Skin epidermis (tissue), 12 donors: ENCODE measurements around the gene TMEM53.
A peak's percentile ranks its signal among the peaks of the same experiment; 100 is the strongest.

Source experiments
- H3K27ac ChIP-seq, 21 experiments: fragments of 200-600 bp; sonication (generic) in 11 of 21; one replicate each; pipeline ENCODE4 v1.5.0; 2020; ENCODE audit warnings: mild to moderate bottlenecking in 3 of 21, inconsistent platforms in 2 of 21, moderate library complexity in 2 of 21
- H3K4me3 ChIP-seq, 7 experiments: fragments of 200-600 bp; sonication (generic) in 2 of 7; one replicate each; pipeline ENCODE4 v1.5.0; 2020; ENCODE audit warnings: inconsistent platforms in 2 of 7, mild to moderate bottlenecking in 2 of 7, moderate library complexity in 1 of 7

TMEM53 gene

DNA sequence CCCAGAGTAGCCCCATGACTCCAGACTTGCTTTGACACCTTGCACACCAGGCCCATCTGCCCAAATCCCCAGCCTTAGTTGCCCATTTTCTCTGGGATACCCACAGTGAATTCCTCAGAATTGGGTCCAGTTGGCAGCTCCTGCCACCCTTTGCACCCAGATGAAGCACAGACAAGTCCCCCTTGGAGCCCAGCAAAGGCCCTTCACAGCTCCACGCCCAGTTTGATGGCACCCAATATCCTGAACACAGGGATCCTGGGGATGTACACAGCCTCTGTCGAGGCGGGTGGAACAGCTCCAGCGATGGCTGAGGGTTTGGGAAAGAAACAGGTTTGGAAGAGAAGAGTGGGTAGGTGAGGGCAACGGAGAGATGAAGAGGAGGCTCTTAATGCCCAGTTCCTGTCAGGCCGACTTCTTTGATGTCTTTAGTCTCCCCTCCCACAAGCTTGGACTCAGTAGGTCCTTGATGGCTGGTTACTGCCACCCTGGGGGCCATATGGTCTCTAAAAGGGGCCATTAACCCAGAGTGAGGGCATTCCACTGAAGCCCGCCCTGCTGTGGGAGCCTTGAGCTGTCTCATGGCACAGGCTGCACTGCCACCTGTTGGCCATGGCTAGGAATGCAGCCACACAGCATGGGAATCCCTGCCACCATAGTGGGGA lies 21.7 kb downstream of the TMEM53 start:
- H3K4me3 ChIP-seq, result no peak overlapping the region
- peak overlapping the region in 1 of 21 experiments; percentile 23 for H3K27ac ChIP-seq

DNA sequence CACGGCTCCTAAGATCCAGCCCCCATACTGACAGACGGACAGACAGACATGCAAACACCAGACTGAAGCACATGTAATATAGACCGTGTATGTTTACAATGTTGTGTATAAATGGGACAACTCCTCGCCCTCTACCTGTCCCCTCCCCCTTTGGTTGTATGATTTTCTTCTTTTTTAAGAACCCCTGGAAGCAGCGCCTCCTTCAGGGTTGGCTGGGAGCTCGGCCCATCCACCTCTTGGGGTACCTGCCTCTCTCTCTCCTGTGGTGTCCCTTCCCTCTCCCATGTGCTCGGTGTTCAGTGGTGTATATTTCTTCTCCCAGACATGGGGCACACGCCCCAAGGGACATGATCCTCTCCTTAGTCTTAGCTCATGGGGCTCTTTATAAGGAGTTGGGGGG lies 23.2 kb downstream of the TMEM53 start:
- H3K27ac ChIP-seq, result no peak overlapping the region
- H3K4me3 ChIP-seq, result no peak overlapping the region

DNA sequence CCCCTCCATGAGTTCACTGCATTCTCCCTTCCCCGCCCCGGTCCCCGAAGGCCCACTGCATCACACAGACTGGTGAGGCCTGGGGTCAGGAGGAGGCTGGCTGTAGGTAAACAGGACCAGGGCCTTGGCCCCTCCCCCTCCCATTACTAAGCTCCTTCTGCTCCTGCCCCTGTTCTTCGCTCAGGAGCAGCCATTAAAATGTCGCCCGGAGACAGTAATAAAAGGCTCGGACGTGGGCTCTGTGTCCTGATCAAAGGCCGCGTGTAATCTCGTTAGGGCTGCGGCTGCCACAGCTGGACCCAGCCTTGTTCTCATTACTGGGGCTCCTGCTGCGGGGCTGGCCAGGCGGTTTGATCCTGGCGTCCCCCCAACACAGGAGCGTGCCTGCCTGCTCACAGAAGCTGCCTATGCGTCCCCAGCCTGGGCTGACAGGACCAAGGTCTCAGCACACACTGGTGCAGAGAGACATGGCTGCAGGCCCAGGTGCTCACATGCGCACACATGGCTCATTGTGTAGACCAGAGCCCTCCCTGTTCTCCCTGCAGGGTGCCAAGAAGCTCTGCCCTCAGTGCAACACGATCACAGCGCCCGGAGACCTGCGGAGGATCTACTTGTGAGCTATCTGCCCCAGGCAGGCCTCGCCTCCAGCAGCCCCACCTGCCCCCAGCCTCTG lies 24.0 kb downstream of the TMEM53 start:
- Histone ChIP-seq H3K27ac (no peak overlapping the region), H3K4me3 (no peak overlapping the region)

DNA sequence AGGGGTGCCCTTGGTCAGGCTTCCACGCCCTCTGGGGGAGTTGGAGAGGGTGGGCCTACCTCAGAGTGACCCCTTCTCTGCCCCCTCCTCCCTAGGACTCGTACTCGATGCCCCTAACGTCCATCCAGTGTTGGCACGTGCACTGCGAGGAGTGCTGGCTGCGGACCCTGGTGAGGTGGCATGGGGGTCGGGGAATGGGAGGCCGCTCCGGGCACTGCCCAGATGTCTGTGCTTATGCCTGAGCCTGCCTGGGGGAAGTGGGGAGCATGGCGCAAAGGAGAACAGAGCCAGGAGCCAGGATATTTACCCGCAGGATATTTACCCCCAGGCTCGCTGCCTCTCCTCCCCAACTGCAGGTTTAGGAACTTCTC lies 24.5 kb downstream of the TMEM53 start:
- H3K27ac ChIP-seq, result no peak overlapping the region
- H3K4me3 ChIP-seq, result no peak overlapping the region

DNA sequence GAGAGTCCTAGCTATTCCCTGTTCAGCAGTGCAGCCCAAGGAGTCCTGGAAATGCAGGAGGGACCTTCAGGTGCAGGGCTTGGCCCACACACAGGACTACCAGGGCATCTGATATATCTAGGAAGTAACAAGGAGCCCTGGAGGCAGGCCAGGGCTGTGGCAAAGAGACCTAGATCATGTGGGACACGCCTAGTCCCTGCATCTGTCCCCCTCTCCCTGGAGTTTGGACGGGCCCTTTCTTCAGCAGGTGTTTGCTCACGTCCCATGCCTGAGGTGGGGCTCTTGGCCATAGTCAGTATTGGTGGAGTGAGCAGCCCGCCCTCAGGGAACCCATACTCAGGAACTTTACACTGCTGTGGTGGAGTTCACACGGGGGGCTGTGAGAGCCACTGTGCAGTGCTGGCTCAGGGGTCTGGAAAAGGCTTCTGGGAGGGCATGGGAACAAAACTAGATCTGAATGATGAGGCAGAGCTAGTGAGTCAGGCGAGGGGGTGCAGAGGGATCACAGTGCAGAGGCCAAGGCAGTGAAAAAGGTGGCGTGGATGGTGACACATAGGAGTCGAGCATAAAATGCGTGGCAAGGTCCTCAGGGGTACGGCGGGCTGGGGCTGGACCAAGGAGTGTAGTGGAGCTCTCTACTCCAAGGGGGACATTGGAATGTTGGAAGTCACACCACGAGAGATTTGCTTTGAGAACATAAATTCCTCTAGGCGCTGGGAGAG lies 25.6 kb downstream of the TMEM53 start:
- Histone ChIP-seq H3K27ac (no peak overlapping the region), H3K4me3 (no peak overlapping the region)

DNA sequence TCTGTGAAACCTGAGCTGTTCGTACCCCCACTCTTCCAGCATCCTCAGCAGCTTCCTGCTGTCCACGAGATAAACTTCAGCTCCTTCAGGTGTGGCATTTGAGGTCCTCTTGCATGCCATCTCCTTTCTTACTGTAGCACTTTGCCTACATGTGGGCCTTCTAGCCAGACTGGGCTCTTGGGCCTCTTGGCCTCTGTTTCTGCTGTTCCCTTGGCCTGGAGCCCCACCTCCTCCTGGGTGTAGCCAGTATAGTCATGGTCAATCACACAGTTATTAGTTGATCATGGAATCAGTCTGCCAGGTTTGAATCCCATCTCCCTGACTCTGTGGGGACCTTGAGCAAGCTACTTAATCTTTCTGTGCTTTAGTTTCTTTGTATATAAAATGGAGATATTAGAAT lies 26.4 kb downstream of the TMEM53 start:
- no peak overlapping the region for H3K4me3 ChIP-seq
- H3K27ac ChIP-seq, result no peak overlapping the region

DNA sequence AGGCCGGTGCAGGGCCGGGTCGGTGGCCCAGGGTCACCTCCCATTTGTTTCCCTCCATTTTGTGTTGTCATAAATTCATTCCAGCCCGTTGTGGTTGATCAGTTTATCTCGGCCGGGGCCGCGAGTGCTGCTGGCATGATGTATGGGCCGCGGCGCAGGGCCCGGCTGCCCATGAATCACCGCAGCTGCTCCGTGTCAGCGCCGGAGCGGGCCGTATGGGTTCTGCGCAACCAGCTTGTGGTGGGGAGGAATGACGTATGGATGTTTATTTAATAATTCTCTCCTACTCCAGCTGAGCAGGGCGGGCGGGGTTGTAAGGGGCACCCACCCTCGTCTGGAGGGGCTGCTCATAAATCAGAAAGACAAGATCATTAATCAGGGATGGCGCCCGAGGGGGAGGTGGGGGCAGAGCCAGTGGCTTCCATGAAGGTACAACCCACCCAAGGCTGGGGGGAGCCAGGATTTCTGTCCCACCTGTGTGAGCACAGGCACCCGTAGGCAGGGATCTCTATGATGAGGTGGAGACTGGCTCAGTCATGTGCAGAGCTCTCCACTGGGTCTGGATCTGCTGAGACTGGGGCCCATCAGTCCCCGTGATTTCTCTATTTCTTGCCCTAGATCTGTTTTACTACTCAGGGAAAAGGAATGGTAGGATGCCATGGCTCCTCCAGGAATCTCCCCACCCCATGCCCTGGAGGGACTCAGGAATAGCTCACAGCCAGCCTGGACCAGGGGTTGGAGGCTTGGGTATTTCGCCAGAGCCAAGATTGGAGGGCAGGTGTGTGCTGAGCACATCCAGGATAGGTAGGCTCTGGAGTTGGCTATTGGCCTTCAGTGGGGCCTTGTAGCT lies 27.8 kb downstream of the TMEM53 start:
- peak overlapping the region in 4 of 21 experiments; percentile 4 to 43 (median 24) for H3K27ac ChIP-seq
- no peak overlapping the region for H3K4me3 ChIP-seq

DNA sequence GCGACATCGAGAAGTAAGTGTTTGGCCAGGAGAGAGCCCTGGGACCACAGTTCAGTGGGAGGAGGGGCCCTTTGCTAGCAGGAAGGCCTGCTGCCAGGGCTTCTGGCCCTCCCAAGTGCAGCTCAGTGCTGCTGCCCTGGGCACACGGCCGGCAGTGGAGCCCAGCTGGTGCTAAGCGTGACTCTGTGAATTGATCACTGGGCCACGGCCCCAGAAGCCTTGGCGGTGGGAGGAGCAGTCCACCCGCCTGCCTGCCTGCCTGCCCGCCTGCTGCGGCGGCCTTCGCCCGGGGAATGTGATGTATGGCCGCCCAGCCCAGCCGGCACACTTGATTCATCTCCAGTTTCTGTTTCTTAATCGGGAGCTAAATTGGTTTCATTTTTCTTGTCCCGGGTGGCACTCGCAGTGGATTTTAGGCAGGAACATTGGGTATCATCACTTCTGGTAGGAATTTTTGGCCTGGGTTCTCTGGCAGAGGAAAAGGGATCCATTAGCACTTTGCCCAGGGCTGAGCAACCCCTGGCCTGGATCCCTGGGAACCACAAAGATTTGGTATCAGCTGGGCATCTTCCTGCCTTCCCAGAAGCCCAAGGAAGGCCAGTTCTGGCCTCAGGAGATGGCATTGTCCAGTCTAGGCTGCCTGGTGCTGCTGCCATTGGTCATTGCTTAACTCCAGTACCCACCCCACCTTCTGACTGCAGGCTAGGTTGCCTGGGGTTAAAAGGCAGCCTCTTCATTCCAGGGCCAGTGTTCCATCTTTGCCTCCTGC lies 28.6 kb downstream of the TMEM53 start:
- Histone ChIP-seq H3K27ac (peak overlapping the region in 8 of 21 experiments; percentile 4 to 43 (median 21)), H3K4me3 (no peak overlapping the region)

DNA sequence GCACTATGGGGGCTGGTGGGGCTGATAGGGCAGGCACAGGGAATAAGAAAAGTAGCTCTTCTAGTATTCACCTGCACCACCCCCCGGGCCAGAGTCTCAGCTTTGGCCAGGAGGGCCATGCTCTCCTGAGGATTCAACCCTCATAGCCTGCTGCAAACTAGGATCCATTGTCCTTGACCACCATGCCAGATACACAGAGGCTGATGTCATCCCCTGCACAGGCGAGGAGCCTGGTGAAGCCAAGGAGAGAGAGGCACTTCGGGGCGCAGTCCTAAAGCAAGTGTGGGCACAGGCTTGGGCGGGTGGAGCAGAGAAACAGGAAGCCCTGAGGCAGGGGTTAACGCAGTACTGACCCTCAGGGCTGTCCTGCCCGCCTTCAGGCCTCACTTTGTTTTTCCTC lies 29.5 kb downstream of the TMEM53 start:
- Histone ChIP-seq H3K27ac (peak overlapping the region in 2 of 21 experiments; percentile 4 to 21), H3K4me3 (no peak overlapping the region)

DNA sequence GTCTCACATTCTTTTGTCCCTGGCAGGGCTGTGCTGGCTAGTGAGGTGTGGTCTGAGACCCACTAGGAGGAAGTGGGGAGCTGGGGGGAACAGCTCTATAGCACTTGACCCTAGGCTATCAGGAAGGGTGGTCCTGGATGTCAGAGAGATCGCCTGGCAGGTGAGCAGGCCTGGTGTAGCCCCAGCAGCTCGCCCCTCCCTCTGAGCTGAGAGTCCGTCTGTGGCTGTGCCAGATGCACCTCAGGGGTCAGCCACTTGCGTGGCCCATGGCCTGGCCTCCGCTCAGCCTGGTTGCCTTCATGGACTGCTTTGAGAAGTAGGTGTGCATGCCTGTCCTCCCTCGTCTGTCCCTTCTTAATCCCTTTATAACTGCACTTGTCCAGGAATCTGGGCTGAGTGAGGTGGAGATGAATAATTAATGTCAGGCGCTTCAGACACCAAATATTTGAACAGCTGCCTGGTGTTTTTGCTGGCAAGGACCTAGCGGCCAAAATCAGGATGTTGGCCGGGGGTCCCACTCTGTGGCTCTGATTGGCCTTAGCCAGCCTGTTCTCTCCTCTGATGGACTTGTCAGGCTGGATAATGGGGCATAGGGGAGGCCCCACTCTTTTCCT lies 30.5 kb downstream of the TMEM53 start:
- no peak overlapping the region for H3K4me3 ChIP-seq
- peak overlapping the region in 1 of 21 experiments; percentile 25 for H3K27ac ChIP-seq

DNA sequence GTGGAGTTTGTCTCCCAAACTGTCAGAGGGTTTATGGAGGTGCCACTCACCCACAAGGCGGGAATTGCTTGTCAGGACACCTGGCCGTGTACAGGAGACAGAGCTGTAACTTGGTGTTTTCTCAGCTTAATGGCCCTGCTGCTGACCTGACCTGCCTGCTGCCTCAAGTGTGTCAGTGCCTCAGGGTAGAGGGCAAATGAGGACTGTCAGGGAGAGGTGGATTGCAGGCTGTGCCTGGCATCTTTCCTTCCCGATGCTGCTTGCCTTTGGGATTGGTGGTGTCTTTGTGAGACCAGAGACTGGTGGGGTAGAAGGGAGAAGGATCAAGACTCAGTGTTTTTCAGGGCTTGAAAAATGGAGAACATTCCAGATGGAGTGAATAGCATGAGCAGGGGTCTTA lies 31.4 kb downstream of the TMEM53 start:
- no peak overlapping the region for H3K27ac ChIP-seq
- no peak overlapping the region for H3K4me3 ChIP-seq

DNA sequence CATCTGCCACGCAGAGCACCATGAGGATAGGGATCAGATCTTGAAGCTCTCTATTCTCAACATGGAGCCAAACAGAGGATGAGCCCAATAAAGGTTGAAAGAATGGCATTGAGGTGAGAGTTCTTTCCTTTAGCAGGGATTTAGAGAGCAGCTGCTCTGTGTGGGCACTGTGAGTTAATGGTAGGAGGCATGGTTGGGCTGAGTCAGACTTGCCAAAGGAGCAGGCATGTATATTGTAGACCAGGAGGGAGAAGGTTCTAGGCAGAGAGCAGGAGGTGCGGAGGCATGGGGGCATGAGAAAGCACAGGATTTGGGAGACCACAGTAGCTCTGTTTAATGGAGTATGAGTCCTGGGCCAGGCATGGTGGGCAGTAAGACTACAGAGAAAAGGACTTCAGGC lies 32.0 kb downstream of the TMEM53 start:
- Histone ChIP-seq H3K4me3 (no peak overlapping the region), H3K27ac (no peak overlapping the region)

DNA sequence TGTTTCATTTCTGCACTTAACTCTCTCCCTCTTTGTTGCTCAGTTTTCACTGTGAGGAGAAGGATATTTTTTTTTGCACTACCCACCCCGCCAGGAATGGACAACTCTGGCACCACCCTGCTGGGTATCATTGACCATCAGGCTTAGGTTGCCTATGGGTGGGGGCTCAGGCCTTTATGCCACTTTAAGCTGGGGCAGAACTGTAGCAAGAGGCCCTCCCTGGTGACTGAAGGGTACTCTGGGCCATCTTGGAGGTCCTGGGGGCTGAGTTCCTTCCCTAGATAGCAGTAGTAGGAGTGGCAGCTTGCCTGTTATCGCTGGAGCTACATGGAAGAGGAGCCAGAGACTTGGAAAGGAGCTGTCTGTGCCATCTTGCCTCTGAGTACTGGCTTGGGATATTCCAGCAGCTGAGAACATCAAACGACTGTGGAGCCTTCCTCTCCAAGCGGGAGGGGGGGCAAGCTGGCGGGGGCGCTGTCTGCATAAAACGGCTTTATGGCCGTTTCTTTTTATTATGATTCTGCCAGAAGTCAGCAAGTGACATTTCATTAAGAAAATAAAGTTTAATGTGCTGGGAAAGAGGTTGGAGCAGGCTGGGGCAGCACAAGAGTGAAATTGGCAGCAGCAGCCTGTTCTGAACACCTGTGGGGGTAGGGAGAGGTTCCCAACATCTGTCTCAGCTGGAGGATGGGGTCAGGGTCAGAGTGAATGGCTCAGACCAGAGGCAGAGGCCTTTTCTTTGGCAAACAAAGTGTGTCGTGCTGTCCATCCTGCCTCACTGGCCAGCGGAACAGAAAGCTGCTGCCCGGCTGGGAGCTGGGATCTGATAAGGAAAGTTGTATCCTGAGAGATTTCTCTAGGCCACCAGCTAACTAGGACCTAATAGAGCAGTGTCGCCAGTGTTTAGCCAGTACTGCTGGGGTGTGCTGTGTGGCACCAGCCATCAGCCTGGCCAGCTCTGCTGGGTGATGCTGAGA lies 32.9 kb downstream of the TMEM53 start:
- no peak overlapping the region for H3K4me3 ChIP-seq
- H3K27ac ChIP-seq, result no peak overlapping the region

DNA sequence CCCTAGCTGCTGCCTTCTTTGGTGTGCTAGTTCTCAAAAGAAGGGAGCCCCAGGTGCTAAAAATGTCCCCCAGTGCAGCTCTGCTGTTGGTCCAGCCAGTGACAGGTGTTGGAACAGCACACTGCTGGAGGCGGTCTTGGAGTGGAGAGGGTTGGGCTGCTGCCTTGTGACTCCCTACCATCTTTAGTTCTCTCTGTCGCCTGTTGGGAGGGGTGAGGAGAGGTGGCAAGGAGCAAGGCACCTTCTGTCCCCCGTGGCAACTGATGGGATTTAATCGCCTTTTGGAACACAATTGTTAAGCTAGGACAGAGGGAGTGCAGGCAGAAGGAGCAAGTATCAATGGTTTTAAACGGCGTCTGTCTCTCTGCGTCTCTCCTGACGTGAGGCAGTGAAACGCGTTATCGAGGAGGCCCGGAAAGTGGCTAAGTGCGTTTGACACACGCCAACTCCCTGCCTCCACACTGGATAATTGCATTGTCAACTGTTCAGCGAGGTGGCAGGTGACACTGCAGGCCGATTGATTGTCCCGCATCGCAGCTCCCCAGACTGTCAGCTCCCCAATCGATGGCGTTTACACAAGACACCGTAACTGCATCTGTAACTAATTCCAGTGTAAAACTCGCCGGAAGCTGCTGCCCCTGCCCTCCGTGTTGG lies 34.0 kb downstream of the TMEM53 start:
- H3K4me3 ChIP-seq, result no peak overlapping the region
- H3K27ac ChIP-seq, result no peak overlapping the region

DNA sequence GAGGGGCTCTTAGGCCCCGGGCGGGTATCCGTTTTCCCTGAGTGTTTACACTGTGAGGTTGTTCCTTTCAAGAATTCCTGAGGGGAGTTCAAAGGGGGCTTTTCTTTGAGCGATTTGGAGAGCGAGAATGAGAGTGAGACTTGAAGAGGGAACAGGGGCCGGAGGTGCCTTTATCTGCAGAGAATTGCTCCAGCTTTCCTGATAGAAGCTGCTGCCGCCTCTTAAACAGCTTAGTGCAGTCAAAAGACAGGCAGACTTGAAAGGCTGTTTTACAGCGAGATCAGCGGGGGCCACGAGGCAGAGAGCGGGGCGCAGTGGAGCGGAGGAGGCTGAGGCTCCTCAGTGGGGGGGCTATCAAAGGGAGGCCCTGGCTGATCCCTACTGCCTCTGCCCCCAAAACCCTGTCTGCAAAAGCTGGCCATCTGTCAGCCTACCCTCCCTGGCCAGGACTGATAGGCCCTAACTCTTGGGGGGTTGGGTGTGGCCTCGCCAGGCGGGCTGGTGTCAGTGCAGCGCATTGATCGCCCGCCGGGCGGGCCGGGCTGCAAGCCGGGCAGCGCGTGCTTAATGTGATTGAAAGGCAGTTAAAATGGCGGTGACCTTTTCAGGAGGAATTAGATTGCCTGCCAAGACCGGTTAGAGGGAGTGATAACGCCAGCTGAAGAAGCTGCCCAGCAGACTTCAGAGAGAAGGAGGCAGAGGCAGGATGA lies 36.4 kb downstream of the TMEM53 start:
- H3K4me3 ChIP-seq, result no peak overlapping the region
- no peak overlapping the region for H3K27ac ChIP-seq

DNA sequence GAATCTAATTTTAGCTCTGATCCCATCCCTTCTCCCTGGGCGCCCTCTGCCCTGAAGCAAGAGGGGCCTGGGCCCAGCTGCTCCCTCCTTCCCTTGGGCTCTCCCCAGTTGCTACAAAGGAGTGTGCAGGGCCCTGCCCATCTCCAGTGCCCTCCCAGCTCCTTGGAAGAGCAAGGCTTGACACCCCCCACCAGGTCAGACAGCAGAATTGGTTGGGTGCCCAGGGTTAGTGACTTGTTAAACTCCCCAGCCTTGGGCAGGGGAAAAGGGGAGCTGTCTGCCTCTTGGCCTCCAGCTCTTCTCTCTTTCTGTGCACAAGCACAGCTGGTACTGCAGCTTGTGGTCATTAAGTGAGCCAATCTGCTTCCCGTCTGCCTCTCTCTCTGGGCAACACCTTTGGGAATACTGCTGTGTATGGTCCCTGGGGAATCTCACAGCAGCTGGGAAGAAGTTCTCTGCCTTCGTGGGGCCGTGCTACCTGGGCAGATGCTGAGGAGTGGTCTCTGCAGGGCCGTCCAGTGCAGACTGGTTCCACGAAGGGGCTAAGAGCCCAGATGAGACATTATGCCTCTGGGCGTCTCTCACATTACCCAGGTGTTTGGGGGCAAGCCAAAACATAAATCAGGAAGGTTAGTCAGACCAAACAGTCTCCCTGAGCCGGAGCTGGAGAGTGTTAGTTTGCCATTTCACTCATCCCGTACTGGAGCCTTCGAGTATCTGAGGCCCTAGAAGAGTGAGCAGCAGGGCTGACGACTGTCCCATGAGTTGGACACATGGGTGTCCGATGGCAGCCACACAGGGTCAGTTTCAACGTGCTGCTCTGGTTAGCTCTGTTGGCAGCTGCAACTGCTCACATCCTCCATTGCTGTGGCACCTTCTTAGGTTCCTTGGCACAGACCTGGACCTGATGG lies 37.3 kb downstream of the TMEM53 start:
- Histone ChIP-seq H3K27ac (no peak overlapping the region), H3K4me3 (no peak overlapping the region)
